H9 (cell line): ENCODE measurements around the gene GRB10. TPM values are rescaled to one million over a fixed set of nuclear protein-coding genes. Genes with fewer than 3 reads are reported as not detected.
A peak's percentile ranks its signal among the peaks of the same experiment; 100 is the strongest.

Experiments
- DNase-seq: peaks from one replicate; pipeline ENCODE4 v3.0.0-alpha.2; 2017
- H2AFZ ChIP-seq: one replicate; pipeline ENCODE4 v1.6.1; 2013; ENCODE audit warnings: mild to moderate bottlenecking, low read length, control low read depth, moderate library complexity
- H2AK5ac ChIP-seq: 2 replicates; pipeline ENCODE4 v1.6.1; 2013; ENCODE audit warnings: low read length, control low read depth, mixed read lengths; ENCODE audit not compliant: insufficient read length
- H2BK120ac ChIP-seq: one replicate; pipeline ENCODE4 v1.6.1; 2013; ENCODE audit warnings: low read depth, mild to moderate bottlenecking, low read length, control low read depth, inconsistent platforms; ENCODE audit not compliant: poor library complexity, severe bottlenecking
- H2BK12ac ChIP-seq: 2 replicates; pipeline ENCODE4 v1.6.1; 2013; ENCODE audit warnings: low read length, control low read depth, mixed read lengths, low read depth; ENCODE audit not compliant: insufficient read length
- H2BK15ac ChIP-seq: 2 replicates; pipeline ENCODE4 v1.6.1; 2013; ENCODE audit warnings: low read depth, low read length, control low read depth
- H2BK20ac ChIP-seq: one replicate; pipeline ENCODE4 v1.6.1; 2013; ENCODE audit warnings: low read depth, mild to moderate bottlenecking, low read length, control low read depth, inconsistent platforms; ENCODE audit not compliant: poor library complexity, severe bottlenecking
- H2BK5ac ChIP-seq: 2 replicates; pipeline ENCODE4 v1.6.1; 2013; ENCODE audit warnings: low read length, control low read depth, mixed read lengths; ENCODE audit not compliant: insufficient read length
- H3K14ac ChIP-seq: 2 replicates; pipeline ENCODE4 v1.6.1; 2013; ENCODE audit warnings: low read length, control low read depth; ENCODE audit not compliant: insufficient read depth
- H3K18ac ChIP-seq: 2 replicates; pipeline ENCODE4 v1.6.1; 2013; ENCODE audit warnings: low read depth, mild to moderate bottlenecking, mixed read lengths, low read length, control low read depth; ENCODE audit not compliant: insufficient read length
- H3K23ac ChIP-seq: 2 replicates; pipeline ENCODE4 v1.6.1; 2013; ENCODE audit warnings: low read length, control low read depth, mixed read lengths, low read depth; ENCODE audit not compliant: insufficient read length
- H3K23me2 ChIP-seq: 2 replicates; pipeline ENCODE4 v1.6.1; 2013; ENCODE audit warnings: low read depth, mild to moderate bottlenecking, mixed read lengths, low read length, control low read depth; ENCODE audit not compliant: insufficient read length, poor library complexity, severe bottlenecking
- H3K27ac ChIP-seq: 2 replicates; pipeline ENCODE4 v1.5.1; 2013; ENCODE audit warnings: low read length, control low read depth, mixed read lengths, low read depth; ENCODE audit not compliant: insufficient read length
- H3K27me3 ChIP-seq: 2 replicates; pipeline ENCODE4 v1.6.1; 2013; ENCODE audit warnings: low read length, control low read depth, inconsistent platforms; ENCODE audit not compliant: insufficient read depth
- H3K4ac ChIP-seq: 2 replicates; pipeline ENCODE4 v1.6.1; 2013; ENCODE audit warnings: low read depth, mild to moderate bottlenecking, control low read depth, inconsistent platforms, low read length, moderate library complexity
- H3K4me1 ChIP-seq: 2 replicates; pipeline ENCODE4 v1.6.1; 2013; ENCODE audit warnings: low read length, control low read depth, inconsistent platforms; ENCODE audit not compliant: insufficient read depth
- H3K4me2 ChIP-seq: 2 replicates; pipeline ENCODE4 v1.6.1; 2013; ENCODE audit warnings: low read length, control low read depth, mixed read lengths; ENCODE audit not compliant: insufficient read length, insufficient read depth
- H3K56ac ChIP-seq: 2 replicates; pipeline ENCODE4 v1.6.1; 2013; ENCODE audit warnings: low read depth, mild to moderate bottlenecking, mixed read lengths, low read length, control low read depth; ENCODE audit not compliant: insufficient read length
- H3K79me1 ChIP-seq: 2 replicates; pipeline ENCODE4 v1.6.1; 2013; ENCODE audit warnings: low read depth, mild to moderate bottlenecking, moderate library complexity, low read length, control low read depth, inconsistent platforms; ENCODE audit not compliant: insufficient read depth, poor library complexity, severe bottlenecking
- H3K79me2 ChIP-seq: 2 replicates; pipeline ENCODE4 v1.6.1; 2013; ENCODE audit warnings: low read length, control low read depth, inconsistent platforms; ENCODE audit not compliant: insufficient read depth
- H3K9ac ChIP-seq: 2 replicates; pipeline ENCODE4 v1.6.1; 2013; ENCODE audit warnings: low read length, control low read depth, mixed read lengths; ENCODE audit not compliant: insufficient read length; ENCODE audit errors: extremely low read depth
- H3K9me3 ChIP-seq: one replicate; pipeline ENCODE4 v1.6.1; 2013; ENCODE audit warnings: low read depth, low read length, inconsistent platforms; ENCODE audit not compliant: control insufficient read depth
- H3T11ph ChIP-seq: one replicate; pipeline ENCODE4 v1.6.1; 2013; ENCODE audit warnings: mild to moderate bottlenecking, low read length, control low read depth, inconsistent platforms
- H4K20me1 ChIP-seq: one replicate; pipeline ENCODE4 v1.6.1; 2013; ENCODE audit not compliant: control insufficient read depth, insufficient read length, insufficient read depth
- H4K5ac ChIP-seq: 2 replicates; pipeline ENCODE4 v1.6.1; 2013; ENCODE audit warnings: low read depth, mild to moderate bottlenecking, mixed read lengths, low read length, control low read depth; ENCODE audit not compliant: insufficient read length
- H4K8ac ChIP-seq: replicated peaks from 2 replicates; pipeline ENCODE4 v1.6.1; 2013; ENCODE audit warnings: low read length, control low read depth, mixed read lengths, low read depth; ENCODE audit not compliant: insufficient read length
- H4K91ac ChIP-seq: 2 replicates; pipeline ENCODE4 v1.6.1; 2013; ENCODE audit warnings: low read depth, mild to moderate bottlenecking, moderate library complexity, mixed read lengths, low read length, control low read depth; ENCODE audit not compliant: insufficient read length
- H3K27ac Mint-ChIP-seq, 3 experiments: 2 replicates in 2 of 3; 3 replicates in 1 of 3; pipeline ENCODE4 v1.8.0; 2020 to 2021; ENCODE audit warnings: mixed read lengths in 3 of 3, mild to moderate bottlenecking in 1 of 3, moderate library complexity in 1 of 3
- H3K27me3 Mint-ChIP-seq: 2 replicates; pipeline ENCODE4 v1.8.0; 2021; ENCODE audit warnings: low read depth, mild to moderate bottlenecking, moderate library complexity, mixed read lengths
- H3K36me3 Mint-ChIP-seq, 3 experiments: 2 replicates in 2 of 3; 3 replicates in 1 of 3; pipeline ENCODE4 v1.8.0; 2020 to 2021; ENCODE audit warnings: low read depth in 3 of 3, mixed read lengths in 3 of 3; ENCODE audit not compliant: insufficient read depth in 1 of 3
- H3K4me1 Mint-ChIP-seq, 2 experiments: 2 replicates each; pipeline ENCODE4 v1.8.0; 2020; ENCODE audit warnings: mixed read lengths in 2 of 2
- H3K4me3 Mint-ChIP-seq, 2 experiments: 2 replicates in 1 of 2; 3 replicates in 1 of 2; pipeline ENCODE4 v1.8.0; 2020 to 2021; ENCODE audit warnings: mild to moderate bottlenecking in 2 of 2, mixed read lengths in 2 of 2, moderate library complexity in 1 of 2
- H3K9me3 Mint-ChIP-seq, 2 experiments: 2 replicates in 1 of 2; 3 replicates in 1 of 2; pipeline ENCODE4 v1.8.0; 2020; ENCODE audit warnings: mild to moderate bottlenecking in 2 of 2, mixed read lengths in 2 of 2, moderate library complexity in 1 of 2
- CTCF ChIP-seq: fragments of 200-600 bp; sonication (generic); conservative IDR thresholded peaks from 3 replicates; pipeline ENCODE4 v1.8.0; 2021; ENCODE audit warnings: antibody characterized with exemption, mild to moderate bottlenecking
- WGBS: extraction: QIAGEN DNeasy Blood & Tissue Kit; methylation state at CpG from one replicate; pipeline ENCODE4 v1.1.7; 2013; ENCODE audit warnings: missing lambda C conversion rate, low lambda C conversion rate, mixed read lengths; ENCODE audit not compliant: insufficient read length; ENCODE audit errors: extremely low coverage; 5-methylcytosine and 5-hydroxymethylcytosine counted together
- total RNA-seq: library from RNA; stranded (reverse); gene quantifications from 2 replicates; pipeline ENCODE4 v1.2.1, GENCODE V29; 2021

The GRB10 gene
- total RNA-seq, 1 experiment from 2014 or later, result 108 TPM

- Histone ChIP-seq H3K27ac (no peak overlapping the region), H2BK12ac (no peak overlapping the region), H3K9me3 (no peaks in the 10 kb centered on the region), H3K9ac (no peak overlapping the region), H2BK20ac (no peak overlapping the region), H3K23me2 (no peaks in the 10 kb centered on the region), H3K4me2 (no peak overlapping the region), H2AK5ac (no peak overlapping the region), H3K79me2 (0 out of 2 replicates have a peak, but pooled peaks cover 2% of the 10 kb centered on the region), H4K8ac (no peak overlapping the region), H3K27me3 (no peaks in the 10 kb centered on the region), H3T11ph (no peak overlapping the region), H2AFZ (no peak overlapping the region), H4K20me1 (no peaks in the 10 kb centered on the region), H3K56ac (no peak overlapping the region), H4K91ac (no peak overlapping the region), H2BK15ac (no peak overlapping the region), H3K79me1 (no peaks in the 10 kb centered on the region), H2BK5ac (no peak overlapping the region), H3K23ac (no peak overlapping the region), H4K5ac (no peak overlapping the region), H3K14ac (no peak overlapping the region), H3K4me1 (no peaks in the 10 kb centered on the region), H3K18ac (no peak overlapping the region), H3K4ac (no peak overlapping the region), H2BK120ac (no peak overlapping the region)
- peaks cover 12 to 22% (median 13%) of the 10 kb centered on the region in 3 experiments; a peak in 6 of 7 replicates for H3K36me3 Mint-ChIP-seq
- H3K27me3 Mint-ChIP-seq, result no peaks in the 10 kb centered on the region
- H3K4me3 Mint-ChIP-seq, result no peak overlapping the region
- H3K9me3 Mint-ChIP-seq, result no peaks in the 10 kb centered on the region
- peaks cover 33 to 37% of the 10 kb centered on the region in 2 experiments for H3K4me1 Mint-ChIP-seq
- DNase-seq, result no peak
- H3K27ac Mint-ChIP-seq, result peak overlapping the region in 1 of 3 experiments; percentile 76; a peak in 1 of 7 replicates
- WGBS, result no CpG with 5 or more reads among the region's 7 CpGs
- no peak for TF ChIP-seq CTCF
These were observed 105.1 kb downstream of the GRB10 start for GRCh38 chr7:50677638-50677996.
